ENCODE results near the gene PPP2R1A.

Gene PPP2R1A

GRCh38 chr19:52189735-52190486 is at the start of gene PPP2R1A:
PPP2R1A (plus strand) TSS chr19:52190052; CDS start chr19:52190097, 45 bp downstream.
- peak; percentile 96 for DNase-seq
- ATAC-seq, result peak; percentile 96

- ATAC-seq, result no peak
- no peak for DNase-seq
These were observed 48.6 kb upstream of the PPP2R1A start for GRCh38 chr19:52141203-52141602.

DNA sequence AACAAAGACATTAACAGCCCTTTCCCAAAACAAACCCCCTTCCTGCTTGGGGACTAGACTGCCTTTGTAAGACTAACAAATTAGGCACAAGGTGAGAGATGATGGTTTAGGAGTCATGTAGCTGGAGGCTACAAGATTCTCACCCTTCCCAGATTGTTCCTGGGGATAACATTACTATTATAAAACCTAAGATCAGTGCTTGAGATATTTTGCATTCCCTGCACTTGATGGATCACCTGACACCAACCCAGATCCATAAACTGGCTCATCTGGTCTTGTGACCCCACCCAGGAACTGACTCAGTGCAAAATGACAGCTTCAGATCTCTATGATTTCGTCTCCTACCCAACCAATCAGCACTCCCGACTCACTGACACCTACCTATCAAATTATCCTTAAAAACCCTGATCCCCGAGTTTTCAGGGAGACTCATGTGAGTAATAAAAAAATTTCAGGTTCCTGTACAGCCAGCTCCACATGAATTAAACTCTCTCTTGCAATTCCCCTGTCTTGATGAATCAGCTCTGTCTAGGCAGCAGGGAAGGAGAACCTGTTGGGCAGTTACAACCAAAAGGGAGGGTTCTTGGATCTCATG is 47.8 kb upstream of the PPP2R1A start:
- DNase-seq (no peak), ATAC-seq (no peak)

- DNase-seq, result no peak
- ATAC-seq, result no peak
These were observed 41.6 kb upstream of the PPP2R1A start for GRCh38 chr19:52148256-52148655.

GRCh38 chr19:52155596-52156359 is 34.1 kb upstream of the PPP2R1A start:
- ATAC-seq, result no peak

GRCh38 chr19:52170304-52170703 is 19.5 kb upstream of the PPP2R1A start:
- no peak for DNase-seq
- peak; percentile 29 for ATAC-seq

More at GRCh38 chr19:52155596-52156359, 34.1 kb upstream of the PPP2R1A start:
- DNase-seq, result no peak

DNA sequence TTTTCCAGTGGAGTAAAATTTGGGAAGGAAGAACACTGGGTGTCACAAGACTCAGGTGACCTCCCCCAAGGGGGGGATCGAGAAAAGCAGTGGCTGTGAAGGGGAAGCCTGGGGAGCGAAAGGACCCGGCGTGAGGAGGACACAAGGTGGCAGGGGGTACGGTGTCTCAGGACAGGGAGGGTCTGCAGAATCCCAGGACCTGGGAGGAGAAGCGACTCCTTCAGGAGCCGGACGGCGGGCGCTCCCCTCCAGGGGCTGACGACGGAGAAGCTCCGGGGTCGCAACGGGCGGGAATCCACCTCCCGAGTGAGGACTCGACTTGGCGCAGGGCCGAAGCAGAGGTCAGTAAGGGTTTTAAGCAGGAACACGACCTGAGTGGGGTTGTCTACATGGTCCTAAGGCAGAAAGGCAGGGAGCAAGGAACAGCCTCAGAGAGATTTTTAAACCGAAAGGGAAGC is 19.0 kb upstream of the PPP2R1A start:
- DNase-seq, result peak; percentile 30
- ATAC-seq, result peak; percentile 25

DNA sequence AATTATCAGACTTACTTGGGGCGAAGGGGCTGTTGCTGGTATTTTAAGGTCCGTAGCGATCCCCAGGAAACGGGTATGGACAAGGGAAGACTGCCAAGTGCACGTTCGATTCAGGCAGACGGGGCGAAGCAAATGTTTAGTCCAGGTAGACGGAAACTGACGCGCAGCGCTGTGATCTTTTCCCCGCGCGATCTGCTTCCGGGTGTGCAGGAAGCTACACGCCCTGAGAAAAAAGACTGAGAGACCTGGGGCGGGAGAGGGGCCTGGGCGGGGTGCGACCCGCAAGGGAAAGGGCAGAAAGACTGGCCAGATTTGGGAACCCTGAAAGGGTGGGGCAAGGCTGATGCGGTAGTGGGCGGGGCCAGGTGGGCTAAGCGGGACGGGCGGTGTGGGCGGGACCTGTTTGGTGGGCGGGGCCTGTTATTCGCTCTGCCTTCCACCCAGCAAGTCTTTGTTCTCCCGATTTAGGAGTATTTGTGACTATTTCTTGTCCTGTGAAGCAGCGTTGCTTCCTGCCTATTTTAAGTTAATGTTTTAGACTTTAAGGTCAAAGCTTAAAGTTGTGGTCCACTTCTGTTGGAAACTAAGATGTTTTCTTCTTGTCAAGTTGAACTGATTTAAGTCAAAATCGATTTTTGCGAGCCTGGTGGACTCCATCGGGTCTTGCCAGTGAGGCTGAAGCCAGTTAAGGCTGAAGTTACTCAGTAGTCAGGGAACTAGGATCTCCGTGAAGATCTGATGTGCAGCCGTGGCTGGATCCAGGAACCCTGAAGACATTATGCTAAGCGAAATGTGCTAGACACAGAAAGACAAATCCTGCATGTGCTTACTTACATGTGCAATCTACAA is 18.3 kb upstream of the PPP2R1A start, which contains the start of gene ZNF836:
ZNF836 (minus strand) TSS at position 301 of the 849 bp plus-strand sequence. CDS start 3,549 bp downstream, outside the sequence.
- ATAC-seq (peak; percentile 88), DNase-seq (peak; percentile 93)

GRCh38 chr19:52172347-52172746 is 17.5 kb upstream of the PPP2R1A start:
- no peak for ATAC-seq
- no peak for DNase-seq

- DNase-seq (no peak), ATAC-seq (no peak)
These were observed 13.3 kb upstream of the PPP2R1A start for GRCh38 chr19:52176574-52176973.

GRCh38 chr19:52187407-52187806 is 2.4 kb upstream of the PPP2R1A start:
- DNase-seq, result no peak
- ATAC-seq, result no peak

DNA sequence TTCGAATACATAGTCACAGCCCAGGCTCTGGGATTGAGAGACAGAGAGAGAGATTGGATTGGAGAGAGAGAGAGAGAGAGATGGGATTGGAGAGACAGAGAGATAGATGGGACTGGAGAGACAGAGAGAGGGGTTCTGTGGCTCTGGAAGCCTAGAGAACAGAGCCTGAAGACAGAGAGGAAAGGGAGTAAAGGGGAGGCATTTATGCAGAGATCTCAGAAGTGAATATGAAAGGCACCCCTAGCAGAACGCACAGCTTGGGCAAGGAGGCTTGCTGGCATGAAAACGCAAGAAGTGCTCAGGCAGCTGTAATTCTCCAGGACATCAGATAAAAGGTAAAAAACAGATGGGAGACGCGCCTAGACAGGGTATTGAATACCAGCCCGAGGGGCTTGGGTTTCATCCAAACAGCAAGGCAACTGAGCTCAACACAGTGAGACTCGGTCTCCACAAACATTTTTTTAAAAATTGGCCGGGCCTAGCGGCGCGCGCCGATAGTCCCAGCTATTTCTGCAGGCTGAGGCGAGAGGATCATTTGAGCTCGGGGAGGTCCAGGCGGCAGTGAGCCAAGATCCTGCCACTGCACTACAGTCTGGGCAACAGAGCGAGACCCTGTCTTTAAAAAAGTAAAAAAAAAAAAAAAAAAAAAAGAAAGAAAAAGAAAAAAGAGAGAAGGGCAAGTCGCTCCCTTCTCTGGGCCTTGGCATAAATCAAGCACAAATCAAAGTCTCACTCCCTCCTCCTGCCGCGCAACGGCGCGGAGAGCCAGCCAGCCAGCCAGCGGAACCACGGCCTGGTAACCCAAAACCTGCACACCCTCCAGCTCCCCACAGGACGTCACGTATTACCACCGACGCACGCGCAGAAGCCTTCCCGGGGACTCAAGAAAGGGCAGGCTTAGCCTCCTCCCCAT is 774 bp upstream of the PPP2R1A start:
- ATAC-seq, result no peak
- no peak for DNase-seq

DNA sequence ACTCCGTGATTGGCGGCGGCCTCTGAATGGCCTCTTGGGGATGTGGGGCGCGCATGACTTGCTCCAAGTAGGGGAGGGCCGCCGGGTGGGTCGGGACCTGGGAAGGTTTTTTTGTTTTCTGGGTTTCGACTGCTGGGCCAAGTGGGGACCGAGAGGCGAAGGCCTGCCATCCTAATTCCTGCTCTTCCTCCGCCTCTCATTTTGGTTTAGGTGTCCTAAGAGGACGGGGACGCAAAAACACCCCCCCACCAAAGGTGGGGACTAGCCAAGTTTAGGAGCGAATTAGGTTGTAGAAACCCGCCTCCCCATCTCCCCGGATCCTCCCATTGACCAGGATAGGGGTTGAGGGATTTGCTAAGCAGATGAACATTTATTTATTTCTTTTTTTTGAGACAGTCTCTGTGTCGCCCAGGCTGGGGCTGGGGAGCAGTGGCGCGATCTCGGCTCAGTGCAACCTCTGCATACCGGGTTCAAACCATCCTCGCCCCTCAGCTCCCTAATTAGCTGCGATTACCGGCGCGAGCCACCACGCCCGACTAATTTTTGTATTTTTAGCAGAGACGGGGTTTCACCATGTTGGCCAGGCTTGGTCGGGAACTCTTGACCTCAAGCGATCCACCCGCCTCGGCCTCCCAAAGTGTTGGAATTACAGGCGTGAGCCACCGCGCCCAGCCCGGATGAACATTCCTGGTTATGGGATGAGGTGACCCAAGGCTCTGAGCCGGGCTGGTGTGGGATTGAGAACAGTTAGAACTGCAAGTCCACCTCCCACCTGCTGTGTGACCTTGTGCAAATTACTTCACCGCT is 838 bp downstream of the PPP2R1A start:
- no peak for DNase-seq
- ATAC-seq, result no peak

DNA sequence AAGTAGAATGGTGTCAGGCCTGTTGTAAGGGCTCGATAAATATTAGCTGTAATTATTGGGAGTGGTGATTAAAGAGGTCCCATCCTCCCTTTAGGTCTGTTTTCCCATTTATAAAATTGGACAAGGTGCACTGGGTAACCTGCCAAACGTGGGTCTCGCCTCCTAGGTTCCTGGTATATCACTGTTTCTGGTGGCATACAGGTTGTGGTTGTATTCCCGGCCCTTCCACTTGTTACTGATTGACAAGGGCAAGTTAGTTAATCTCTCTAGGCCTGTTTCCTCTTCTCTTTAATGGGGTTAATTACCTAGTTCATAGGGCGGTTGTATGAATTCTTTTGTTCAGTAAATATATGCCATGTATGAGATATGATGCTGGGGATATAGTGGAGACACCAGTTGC is 1.5 kb downstream of the PPP2R1A start:
- no peak for ATAC-seq

GRCh38 chr19:52191951-52192350 is 2.1 kb downstream of the PPP2R1A start:
- no peak for ATAC-seq
- DNase-seq, result no peak

More for the DNA sequence above, 1.5 kb downstream of the PPP2R1A start:
- no peak for DNase-seq

DNA sequence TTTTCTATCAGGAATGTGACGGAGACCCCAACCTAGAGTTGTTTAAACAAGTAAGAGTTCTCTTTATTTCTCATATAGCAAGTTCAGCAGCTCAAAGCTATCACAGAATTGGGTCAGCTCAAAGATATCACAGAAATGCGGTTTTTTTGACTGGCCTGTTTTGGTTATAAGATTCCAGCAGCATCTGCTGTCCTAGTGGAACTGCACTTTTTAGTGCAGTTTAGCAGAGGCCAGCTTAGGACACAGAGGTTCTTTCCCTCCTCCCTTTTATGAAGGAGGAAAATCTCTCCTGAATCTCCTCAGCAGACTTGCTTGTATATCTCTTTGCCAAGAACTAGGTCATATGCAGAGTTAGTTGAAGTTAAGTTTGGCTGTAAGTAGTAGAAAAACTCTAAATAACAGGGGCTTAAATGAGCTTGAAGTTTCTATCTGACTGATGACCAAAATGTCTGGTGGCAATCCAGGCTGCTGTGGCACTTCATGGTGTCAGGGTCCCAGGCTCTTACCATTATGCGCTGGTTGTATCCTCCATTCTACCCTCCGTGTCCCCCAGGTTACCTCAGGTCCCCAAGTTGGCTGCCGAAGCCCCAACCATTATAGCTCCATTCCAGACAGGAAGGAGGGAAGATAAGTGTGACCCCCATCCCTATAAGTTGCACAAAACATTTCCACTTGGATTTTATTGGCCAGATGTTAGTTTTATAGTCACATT is 6.6 kb downstream of the PPP2R1A start:
- ATAC-seq (no peak), DNase-seq (no peak)

GRCh38 chr19:52197964-52198363 is 8.1 kb downstream of the PPP2R1A start:
- no peak for DNase-seq
- ATAC-seq, result no peak

DNA sequence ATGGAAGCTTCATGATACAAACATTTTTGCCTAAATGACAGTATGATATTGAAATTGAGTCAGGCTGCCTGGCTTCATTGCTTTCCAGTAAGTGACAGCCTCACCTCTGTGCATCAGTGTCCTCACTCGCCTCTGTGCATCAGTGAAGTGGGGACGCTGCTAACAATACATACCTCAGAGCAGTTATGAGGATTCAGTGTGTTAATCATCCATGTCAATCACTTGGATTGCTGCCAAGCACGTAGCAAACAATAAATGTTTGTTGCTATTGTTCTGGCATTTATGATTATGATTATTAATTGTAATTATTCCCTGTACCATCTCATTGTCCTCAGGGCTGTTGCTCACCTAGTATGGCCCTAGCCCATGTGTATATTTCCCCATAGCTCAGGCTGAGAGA is 8.8 kb downstream of the PPP2R1A start:
- DNase-seq, result no peak
- no peak for ATAC-seq

DNA sequence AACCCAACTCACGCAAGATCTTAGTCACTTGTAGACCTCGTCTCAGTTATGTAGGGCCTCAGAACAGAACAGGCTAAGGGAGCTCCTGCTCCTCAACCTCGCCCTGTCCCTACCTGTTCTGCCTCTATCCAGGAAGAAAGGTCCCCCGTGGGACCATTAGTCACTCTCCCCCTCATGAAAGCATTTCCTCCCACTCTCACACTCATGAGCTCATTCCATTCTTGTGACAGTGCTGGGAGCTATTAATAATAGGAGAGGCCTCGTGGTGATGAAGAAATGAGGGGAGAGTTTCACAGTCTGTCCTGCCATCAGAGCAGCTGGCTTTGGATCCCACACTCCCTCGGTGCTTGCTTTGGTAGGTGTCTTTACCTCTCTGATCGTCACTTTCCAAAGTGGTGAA is 10.2 kb downstream of the PPP2R1A start:
- DNase-seq (no peak), ATAC-seq (no peak)

All from stimulated activated naive CD8-positive, alpha-beta T cell treated with anti-CD3 and anti-CD28 coated beads, Interleukin-15, Interleukin-2, amounts not matched to agents 100 U/mL and 50 U/mL, for 24 hours (primary cell).